ENCODE data around the gene ZNF280D. TPM values are rescaled to one million over a fixed set of nuclear protein-coding genes. Genes with fewer than 3 reads are reported as not detected.

The ZNF280D gene
- total and polyA plus RNA-seq, 3 experiments from 2014 or later = 8.4 to 20.2 (median 18.7) TPM

- POLR2A ChIA-PET = no interaction called here
- Mint-ChIP-seq H3K27ac (no peak overlapping the region), H3K36me3 (peaks cover 0 to 15% (median 4%) of the 10 kb centered on the region in 3 donors), H3K9me3 (peaks cover 0 to 4% (median 0%) of the 10 kb centered on the region in 5 donors), H3K4me3 (no peak overlapping the region), H3K4me1 (peaks cover 7 to 8% (median 7%) of the 10 kb centered on the region in 3 donors), H3K27me3 (peaks cover 12 to 37% of the 10 kb centered on the region in 2 donors)
- Histone ChIP-seq H3K4me3 (ENCODE audit: low read length) (no peak overlapping the region), H3K4me1 (ENCODE audit: insufficient read depth, low read length) (no peaks in the 10 kb centered on the region), H3K27ac (ENCODE audit: low read depth, low read length) (no peak overlapping the region), H3K9me3 (ENCODE audit: low read length) (no peaks in the 10 kb centered on the region), H3K36me3 (ENCODE audit: insufficient read depth, low read length) (no peaks in the 10 kb centered on the region), H3K27me3 (ENCODE audit: insufficient read depth, low read length, poor library complexity, severe bottlenecking) (peaks cover 4% of the 10 kb centered on the region)
- no peak for DNase-seq
- CTCF ChIA-PET = no interaction called here
Measured at GRCh38 chr15:56775641-56776040, 42.3 kb upstream of the ZNF280D start.

- Mint-ChIP-seq H3K27me3 (peaks cover 8 to 37% of the 10 kb centered on the region in 2 donors), H3K4me3 (no peak overlapping the region), H3K4me1 (no peaks in the 10 kb centered on the region), H3K36me3 (peaks cover 0 to 8% (median 4%) of the 10 kb centered on the region in 3 donors), H3K27ac (no peak overlapping the region), H3K9me3 (peaks cover 0 to 2% (median 0%) of the 10 kb centered on the region in 5 donors)
- Histone ChIP-seq H3K27me3 (ENCODE audit: insufficient read depth, low read length, poor library complexity, severe bottlenecking) (peaks cover 4% of the 10 kb centered on the region), H3K9me3 (ENCODE audit: low read length) (no peaks in the 10 kb centered on the region), H3K4me3 (ENCODE audit: low read length) (no peak overlapping the region), H3K27ac (ENCODE audit: low read depth, low read length) (no peak overlapping the region), H3K36me3 (ENCODE audit: insufficient read depth, low read length) (no peaks in the 10 kb centered on the region), H3K4me1 (ENCODE audit: insufficient read depth, low read length) (no peaks in the 10 kb centered on the region)
- ChIA-PET POLR2A (no interaction called here), CTCF (no interaction called here)
- DNase-seq = no peak
Measured at GRCh38 chr15:56774356-56774755, 41.0 kb upstream of the ZNF280D start.

- H3K27ac Mint-ChIP-seq = no peak overlapping the region
- ChIA-PET POLR2A (no interaction called here), CTCF (no interaction called here)
- Histone ChIP-seq H3K27me3 (ENCODE audit: insufficient read depth, low read length, poor library complexity, severe bottlenecking) (peaks cover 4% of the 10 kb centered on the region), H3K4me1 (ENCODE audit: insufficient read depth, low read length) (no peaks in the 10 kb centered on the region), H3K27ac (ENCODE audit: low read depth, low read length) (peak overlapping the region; percentile 33), H3K4me3 (ENCODE audit: low read length) (no peak overlapping the region), H3K9me3 (ENCODE audit: low read length) (no peaks in the 10 kb centered on the region), H3K36me3 (ENCODE audit: insufficient read depth, low read length) (no peaks in the 10 kb centered on the region)
- H3K27me3 Mint-ChIP-seq = peaks cover 8 to 28% of the 10 kb centered on the region in 2 donors
- H3K4me3 Mint-ChIP-seq = no peak overlapping the region
- no peaks in the 10 kb centered on the region for H3K4me1 Mint-ChIP-seq
- no peak for DNase-seq
- H3K9me3 Mint-ChIP-seq = peaks cover 0 to 2% (median 0%) of the 10 kb centered on the region in 5 donors
- H3K36me3 Mint-ChIP-seq = peaks cover 0 to 4% (median 4%) of the 10 kb centered on the region in 3 donors
Measured at GRCh38 chr15:56772868-56773639, 39.7 kb upstream of the ZNF280D start.

GRCh38 chr15:56770173-56770572, 36.9 kb upstream of the ZNF280D start:
- Histone ChIP-seq H3K27me3 (ENCODE audit: insufficient read depth, low read length, poor library complexity, severe bottlenecking) (peaks cover 4% of the 10 kb centered on the region), H3K36me3 (ENCODE audit: insufficient read depth, low read length) (no peaks in the 10 kb centered on the region), H3K27ac (ENCODE audit: low read depth, low read length) (no peak overlapping the region), H3K4me1 (ENCODE audit: insufficient read depth, low read length) (no peaks in the 10 kb centered on the region), H3K4me3 (ENCODE audit: low read length) (no peak overlapping the region), H3K9me3 (ENCODE audit: low read length) (no peaks in the 10 kb centered on the region)
- no peak overlapping the region for H3K4me3 Mint-ChIP-seq
- CTCF ChIA-PET = no interaction called here
- DNase-seq = no peak
- peaks cover 6 to 18% of the 10 kb centered on the region in 2 donors for H3K27me3 Mint-ChIP-seq
- no peaks in the 10 kb centered on the region for H3K9me3 Mint-ChIP-seq
- H3K4me1 Mint-ChIP-seq = peaks cover 0 to 4% (median 0%) of the 10 kb centered on the region in 3 donors
- peaks cover 0 to 4% (median 4%) of the 10 kb centered on the region in 3 donors for H3K36me3 Mint-ChIP-seq
- POLR2A ChIA-PET = no interaction called here
- H3K27ac Mint-ChIP-seq = no peak overlapping the region

GRCh38 chr15:56767315-56767714, 34.0 kb upstream of the ZNF280D start:
- Mint-ChIP-seq H3K36me3 (peaks cover 0 to 4% (median 4%) of the 10 kb centered on the region in 3 donors), H3K4me3 (no peak overlapping the region), H3K4me1 (peaks cover 0 to 4% (median 0%) of the 10 kb centered on the region in 3 donors), H3K9me3 (no peaks in the 10 kb centered on the region), H3K27ac (no peak overlapping the region), H3K27me3 (peaks cover 2 to 4% of the 10 kb centered on the region in 2 donors)
- no peak overlapping the region for H3K27ac ChIP-seq (ENCODE audit: low read depth, low read length)
- H3K36me3 ChIP-seq (ENCODE audit: insufficient read depth, low read length) = no peaks in the 10 kb centered on the region
- no peaks in the 10 kb centered on the region for H3K4me1 ChIP-seq (ENCODE audit: insufficient read depth, low read length)
- no peaks in the 10 kb centered on the region for H3K9me3 ChIP-seq (ENCODE audit: low read length)
- ChIA-PET CTCF (no interaction called here), POLR2A (no interaction called here)
- no peak overlapping the region for H3K4me3 ChIP-seq (ENCODE audit: low read length)
- no peaks in the 10 kb centered on the region for H3K27me3 ChIP-seq (ENCODE audit: insufficient read depth, low read length, poor library complexity, severe bottlenecking)
- DNase-seq = no peak

GRCh38 chr15:56765251-56765650, 31.9 kb upstream of the ZNF280D start:
- ChIA-PET POLR2A (no interaction called here), CTCF (no interaction called here)
- H3K27me3 ChIP-seq (ENCODE audit: insufficient read depth, low read length, poor library complexity, severe bottlenecking) = no peaks in the 10 kb centered on the region
- H3K4me3 ChIP-seq (ENCODE audit: low read length) = no peak overlapping the region
- Mint-ChIP-seq H3K4me3 (no peak overlapping the region), H3K27ac (no peak overlapping the region), H3K36me3 (no peaks in the 10 kb centered on the region), H3K27me3 (peaks cover 2 to 4% of the 10 kb centered on the region in 2 donors), H3K9me3 (no peaks in the 10 kb centered on the region), H3K4me1 (peaks cover 0 to 4% (median 0%) of the 10 kb centered on the region in 3 donors)
- H3K36me3 ChIP-seq (ENCODE audit: insufficient read depth, low read length) = no peaks in the 10 kb centered on the region
- no peak for DNase-seq
- H3K4me1 ChIP-seq (ENCODE audit: insufficient read depth, low read length) = no peaks in the 10 kb centered on the region
- no peak overlapping the region for H3K27ac ChIP-seq (ENCODE audit: low read depth, low read length)
- no peaks in the 10 kb centered on the region for H3K9me3 ChIP-seq (ENCODE audit: low read length)

GRCh38 chr15:56763141-56763895, 30.0 kb upstream of the ZNF280D start:
- H3K27ac Mint-ChIP-seq = no peak overlapping the region
- ChIA-PET POLR2A (no interaction called here), CTCF (no interaction called here)
- no peaks in the 10 kb centered on the region for H3K27me3 ChIP-seq (ENCODE audit: insufficient read depth, low read length, poor library complexity, severe bottlenecking)
- no peak overlapping the region for H3K4me3 Mint-ChIP-seq
- H3K27me3 Mint-ChIP-seq = peaks cover 2 to 4% of the 10 kb centered on the region in 2 donors
- no peaks in the 10 kb centered on the region for H3K9me3 Mint-ChIP-seq
- H3K27ac ChIP-seq (ENCODE audit: low read depth, low read length) = no peak overlapping the region
- no peaks in the 10 kb centered on the region for H3K4me1 ChIP-seq (ENCODE audit: insufficient read depth, low read length)
- H3K9me3 ChIP-seq (ENCODE audit: low read length) = no peaks in the 10 kb centered on the region
- H3K4me1 Mint-ChIP-seq = peaks cover 0 to 4% (median 0%) of the 10 kb centered on the region in 3 donors
- DNase-seq = no peak
- H3K36me3 ChIP-seq (ENCODE audit: insufficient read depth, low read length) = no peaks in the 10 kb centered on the region
- H3K4me3 ChIP-seq (ENCODE audit: low read length) = no peak overlapping the region
- H3K36me3 Mint-ChIP-seq = no peaks in the 10 kb centered on the region

GRCh38 chr15:56760186-56760585, 26.9 kb upstream of the ZNF280D start:
- Mint-ChIP-seq H3K27ac (no peak overlapping the region), H3K4me1 (no peaks in the 10 kb centered on the region), H3K36me3 (peaks cover 0 to 6% (median 0%) of the 10 kb centered on the region in 3 donors), H3K9me3 (no peaks in the 10 kb centered on the region), H3K27me3 (peaks cover 4 to 6% of the 10 kb centered on the region in 2 donors), H3K4me3 (no peak overlapping the region)
- CTCF ChIA-PET = no interaction called here
- Histone ChIP-seq H3K4me1 (ENCODE audit: insufficient read depth, low read length) (no peaks in the 10 kb centered on the region), H3K4me3 (ENCODE audit: low read length) (no peak overlapping the region), H3K27me3 (ENCODE audit: insufficient read depth, low read length, poor library complexity, severe bottlenecking) (no peaks in the 10 kb centered on the region), H3K36me3 (ENCODE audit: insufficient read depth, low read length) (no peaks in the 10 kb centered on the region), H3K27ac (ENCODE audit: low read depth, low read length) (no peak overlapping the region), H3K9me3 (ENCODE audit: low read length) (no peaks in the 10 kb centered on the region)
- no peak for DNase-seq
- POLR2A ChIA-PET = no interaction called here
